Ishikawa (cell line): Measurements from ENCODE around the gene TRABD.
A peak's percentile ranks its signal among the peaks of the same experiment; 100 is the strongest.

Experiments
- CEBPB ChIP-seq: IDR thresholded peaks from 2 replicates; pipeline ENCODE4 v1.6.1; 2012
- CREB1 ChIP-seq: IDR thresholded peaks from 2 replicates; pipeline ENCODE4 v1.6.1; 2012; ENCODE audit warnings: low read depth
- EGR1 ChIP-seq: IDR thresholded peaks from 2 replicates; pipeline ENCODE4 v1.6.1; 2012
- EP300 ChIP-seq: IDR thresholded peaks from 2 replicates; pipeline ENCODE4 v1.6.1; 2012; ENCODE audit warnings: borderline replicate concordance
- FOXM1 ChIP-seq: IDR thresholded peaks from 2 replicates; pipeline ENCODE4 v1.6.1; 2012; ENCODE audit warnings: low read depth, borderline replicate concordance
- NFIC ChIP-seq: IDR thresholded peaks from 2 replicates; pipeline ENCODE4 v1.6.1; 2012
- RAD21 ChIP-seq: IDR thresholded peaks from 2 replicates; pipeline ENCODE4 v1.6.1; 2012; ENCODE audit warnings: low read depth
- TAF1 ChIP-seq: IDR thresholded peaks from 2 replicates; pipeline ENCODE4 v1.6.1; 2012; ENCODE audit warnings: low read depth, mild to moderate bottlenecking
- TCF12 ChIP-seq: IDR thresholded peaks from 2 replicates; pipeline ENCODE4 v1.6.1; 2012; ENCODE audit warnings: low read depth
- TEAD4 ChIP-seq: IDR thresholded peaks from 2 replicates; pipeline ENCODE4 v1.6.1; 2012
- YY1 ChIP-seq: IDR thresholded peaks from 2 replicates; pipeline ENCODE4 v1.6.1; 2012; ENCODE audit warnings: low read depth
- ZBTB7A ChIP-seq: IDR thresholded peaks from 2 replicates; pipeline ENCODE4 v1.6.1; 2012; ENCODE audit warnings: low read depth
- TF ChIP-seq, protein P1 (sequence below): IDR thresholded peaks from 2 replicates; pipeline ENCODE4 v1.6.1; 2012; ENCODE audit warnings: low read depth, mild to moderate bottlenecking
- TF ChIP-seq, protein P2 (sequence below): IDR thresholded peaks from 2 replicates; pipeline ENCODE4 v1.6.1; 2012
- TF ChIP-seq, protein P3 (sequence below): IDR thresholded peaks from 2 replicates; pipeline ENCODE4 v1.6.1; 2012

TRABD gene

DNA sequence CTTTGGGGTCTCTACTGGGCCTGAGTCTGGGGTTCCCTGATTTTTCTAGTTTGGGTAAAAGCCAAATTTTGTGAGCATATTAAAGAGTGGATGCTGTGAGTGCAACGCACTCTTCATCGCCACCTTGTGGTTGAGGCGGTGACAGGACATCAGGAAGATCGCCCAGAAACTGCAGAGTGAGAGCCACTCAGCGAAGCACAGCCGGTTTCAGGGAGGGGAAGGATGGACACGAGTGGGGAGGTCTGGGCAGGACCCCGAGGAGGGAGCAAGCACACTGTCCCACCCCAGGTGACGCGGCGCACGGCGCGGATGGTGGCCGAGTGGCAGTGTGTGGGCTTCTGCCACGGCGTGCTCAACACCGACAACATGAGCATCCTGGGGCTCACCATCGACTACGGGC, 24.2 kb downstream of the TRABD start:
- no peak for TF ChIP-seq FOXM1
- TF ChIP-seq TCF12, result no peak
- TF ChIP-seq NFIC, result 0 out of 2 replicates have a peak, but pooled peaks have one; percentile 20
- peak; percentile 70 for TF ChIP-seq RAD21
- TF ChIP-seq YY1, result no peak
- TF ChIP-seq EP300, result no peak

DNA sequence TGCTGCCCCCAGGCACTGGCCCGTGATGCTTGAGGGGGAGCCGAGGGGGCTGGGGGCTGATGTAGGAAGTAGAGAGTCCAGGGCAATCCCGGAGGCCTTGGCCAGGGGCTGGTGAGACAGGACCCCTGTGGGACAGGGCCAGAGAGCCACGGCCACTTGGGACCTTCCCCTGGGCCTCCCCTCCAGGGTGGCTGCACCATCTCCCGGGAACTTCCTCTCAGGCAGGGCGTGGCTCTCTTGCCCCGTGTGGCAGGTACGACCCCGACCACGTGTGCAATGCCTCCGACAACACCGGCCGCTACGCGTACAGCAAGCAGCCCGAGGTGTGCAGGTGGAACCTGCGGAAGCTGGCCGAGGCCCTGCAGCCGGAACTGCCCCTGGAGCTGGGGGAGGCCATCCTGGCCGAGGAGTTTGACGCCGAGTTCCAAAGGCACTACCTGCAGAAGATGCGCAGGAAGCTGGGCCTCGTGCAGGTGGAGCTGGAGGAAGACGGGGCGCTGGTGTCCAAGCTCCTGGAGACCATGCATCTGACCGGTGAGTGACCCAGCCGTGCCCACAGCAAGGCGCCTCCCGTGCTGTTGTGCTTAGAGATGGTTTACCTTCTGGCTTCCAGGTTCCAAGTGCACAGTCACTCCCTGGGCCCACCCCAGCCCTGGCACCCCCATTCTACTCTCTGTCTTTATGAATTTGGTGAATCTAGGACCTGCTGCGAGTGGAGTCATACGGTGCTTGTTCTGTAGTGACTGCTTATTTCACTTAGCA, 24.8 kb downstream of the TRABD start:
- no peak for TF ChIP-seq NFIC
- TF ChIP-seq CREB1, result no peak
- no peak for TF ChIP-seq EGR1
- no peak for TF ChIP-seq TCF12
- TF ChIP-seq TAF1, result no peak
- TF ChIP-seq ZBTB7A, result no peak
- TF ChIP-seq, protein P1, sequence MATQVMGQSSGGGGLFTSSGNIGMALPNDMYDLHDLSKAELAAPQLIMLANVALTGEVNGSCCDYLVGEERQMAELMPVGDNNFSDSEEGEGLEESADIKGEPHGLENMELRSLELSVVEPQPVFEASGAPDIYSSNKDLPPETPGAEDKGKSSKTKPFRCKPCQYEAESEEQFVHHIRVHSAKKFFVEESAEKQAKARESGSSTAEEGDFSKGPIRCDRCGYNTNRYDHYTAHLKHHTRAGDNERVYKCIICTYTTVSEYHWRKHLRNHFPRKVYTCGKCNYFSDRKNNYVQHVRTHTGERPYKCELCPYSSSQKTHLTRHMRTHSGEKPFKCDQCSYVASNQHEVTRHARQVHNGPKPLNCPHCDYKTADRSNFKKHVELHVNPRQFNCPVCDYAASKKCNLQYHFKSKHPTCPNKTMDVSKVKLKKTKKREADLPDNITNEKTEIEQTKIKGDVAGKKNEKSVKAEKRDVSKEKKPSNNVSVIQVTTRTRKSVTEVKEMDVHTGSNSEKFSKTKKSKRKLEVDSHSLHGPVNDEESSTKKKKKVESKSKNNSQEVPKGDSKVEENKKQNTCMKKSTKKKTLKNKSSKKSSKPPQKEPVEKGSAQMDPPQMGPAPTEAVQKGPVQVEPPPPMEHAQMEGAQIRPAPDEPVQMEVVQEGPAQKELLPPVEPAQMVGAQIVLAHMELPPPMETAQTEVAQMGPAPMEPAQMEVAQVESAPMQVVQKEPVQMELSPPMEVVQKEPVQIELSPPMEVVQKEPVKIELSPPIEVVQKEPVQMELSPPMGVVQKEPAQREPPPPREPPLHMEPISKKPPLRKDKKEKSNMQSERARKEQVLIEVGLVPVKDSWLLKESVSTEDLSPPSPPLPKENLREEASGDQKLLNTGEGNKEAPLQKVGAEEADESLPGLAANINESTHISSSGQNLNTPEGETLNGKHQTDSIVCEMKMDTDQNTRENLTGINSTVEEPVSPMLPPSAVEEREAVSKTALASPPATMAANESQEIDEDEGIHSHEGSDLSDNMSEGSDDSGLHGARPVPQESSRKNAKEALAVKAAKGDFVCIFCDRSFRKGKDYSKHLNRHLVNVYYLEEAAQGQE, result no peak
- TF ChIP-seq, protein P2, sequence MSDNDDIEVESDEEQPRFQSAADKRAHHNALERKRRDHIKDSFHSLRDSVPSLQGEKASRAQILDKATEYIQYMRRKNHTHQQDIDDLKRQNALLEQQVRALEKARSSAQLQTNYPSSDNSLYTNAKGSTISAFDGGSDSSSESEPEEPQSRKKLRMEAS, result no peak
- TF ChIP-seq CEBPB, result no peak
- no peak for TF ChIP-seq FOXM1
- TF ChIP-seq, protein P3, sequence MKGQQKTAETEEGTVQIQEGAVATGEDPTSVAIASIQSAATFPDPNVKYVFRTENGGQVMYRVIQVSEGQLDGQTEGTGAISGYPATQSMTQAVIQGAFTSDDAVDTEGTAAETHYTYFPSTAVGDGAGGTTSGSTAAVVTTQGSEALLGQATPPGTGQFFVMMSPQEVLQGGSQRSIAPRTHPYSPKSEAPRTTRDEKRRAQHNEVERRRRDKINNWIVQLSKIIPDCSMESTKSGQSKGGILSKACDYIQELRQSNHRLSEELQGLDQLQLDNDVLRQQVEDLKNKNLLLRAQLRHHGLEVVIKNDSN, result no peak
- TF ChIP-seq YY1, result no peak

DNA sequence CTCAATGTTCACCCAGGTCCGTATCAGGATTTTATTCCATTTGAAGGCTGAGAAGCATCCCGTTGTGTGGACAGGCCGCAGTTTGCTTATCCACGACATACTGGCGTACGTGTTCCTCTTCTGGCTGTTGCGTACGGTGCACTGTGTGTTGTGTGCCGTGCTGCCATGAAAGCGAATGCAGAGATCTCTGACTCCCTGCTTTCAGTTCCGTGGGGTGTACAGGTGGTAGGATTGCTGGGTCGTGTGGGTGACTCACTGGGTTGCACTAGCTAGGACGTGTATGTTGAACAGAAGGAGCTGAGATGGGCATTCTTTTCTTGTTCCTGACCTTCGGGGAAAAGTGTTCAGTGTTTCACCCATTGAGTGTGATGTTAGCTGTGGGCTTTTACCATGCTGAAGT, 25.4 kb downstream of the TRABD start:
- TF ChIP-seq TEAD4, result no peak
- no peak for TF ChIP-seq CEBPB
- no peak for TF ChIP-seq CREB1
- TF ChIP-seq, protein P3, result no peak
- TF ChIP-seq, protein P1, result no peak
- no peak for TF ChIP-seq TCF12

DNA sequence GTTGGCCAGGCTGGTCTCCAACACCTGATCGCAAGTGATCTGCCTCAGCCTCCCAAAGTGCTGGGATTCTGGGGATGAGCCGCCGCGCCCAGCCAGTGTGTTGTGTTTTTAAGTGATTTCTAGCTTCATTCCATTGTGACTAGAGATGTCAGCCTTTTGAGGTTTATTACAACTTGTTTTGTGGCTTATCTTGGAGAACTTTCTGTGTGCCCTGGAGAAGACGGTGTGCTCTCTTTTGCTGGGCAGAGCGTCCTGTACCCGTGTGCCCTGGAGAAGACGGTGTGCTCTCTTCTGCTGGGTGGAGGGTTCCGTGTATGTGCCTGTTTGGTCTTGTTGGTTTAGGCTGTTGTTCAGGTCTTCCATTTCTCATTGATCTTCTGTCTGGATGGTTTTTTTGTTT, 27.6 kb downstream of the TRABD start:
- TF ChIP-seq NFIC (no peak), ZBTB7A (no peak), CEBPB (no peak), TEAD4 (no peak), TCF12 (no peak), YY1 (no peak)
- TF ChIP-seq, protein P2, result no peak
- TF ChIP-seq, protein P1, result no peak
